HG02970 (cell line): ENCODE data around the gene HMGCS1.
"Not testable (repeated sequence)": the region's sequence is repeated elsewhere in the genome, so short reads cannot be mapped to it uniquely, and the experiment has no call there.

Experiments
- ATAC-seq: cut with Tn5 transposase; IDR thresholded peaks from one replicate; pipeline ENCODE4 v1.9.1; 2021; ENCODE audit warnings: mild to moderate bottlenecking, moderate library complexity, moderate number of reproducible peaks; ENCODE audit not compliant: unreplicated experiment, low FRiP score

The HMGCS1 gene

GRCh38 chr5:43313035-43313853, at the start of gene HMGCS1:
Gene HMGCS1 (minus strand): TSS chr5:43313412. CDS start chr5:43298965, 14,447 bp downstream.
- peak; percentile 93 for ATAC-seq

GRCh38 chr5:43358726-43359125, 45.5 kb upstream of the HMGCS1 start:
- no peak for ATAC-seq

GRCh38 chr5:43358301-43358700, 45.1 kb upstream of the HMGCS1 start:
- no peak for ATAC-seq

DNA sequence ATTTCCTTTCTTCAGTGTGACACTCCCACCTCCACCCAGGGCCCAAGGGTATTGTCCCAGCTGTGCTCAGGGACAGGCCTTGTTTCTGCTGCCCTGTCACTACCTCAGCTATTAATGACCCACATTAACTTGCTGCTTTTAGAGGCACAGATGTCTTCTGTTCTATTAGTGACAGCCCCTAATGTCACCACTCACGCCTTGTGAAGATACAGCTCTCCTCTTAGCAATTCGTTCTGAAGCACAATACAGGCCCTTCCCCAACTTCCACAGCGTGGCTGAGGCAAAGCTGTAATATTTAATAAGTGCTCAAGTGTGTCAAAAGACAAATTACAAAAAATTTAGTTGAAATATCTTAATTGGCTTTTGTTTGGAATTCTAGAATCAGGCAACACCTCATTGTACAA, 44.7 kb upstream of the HMGCS1 start:
- no peak for ATAC-seq

DNA sequence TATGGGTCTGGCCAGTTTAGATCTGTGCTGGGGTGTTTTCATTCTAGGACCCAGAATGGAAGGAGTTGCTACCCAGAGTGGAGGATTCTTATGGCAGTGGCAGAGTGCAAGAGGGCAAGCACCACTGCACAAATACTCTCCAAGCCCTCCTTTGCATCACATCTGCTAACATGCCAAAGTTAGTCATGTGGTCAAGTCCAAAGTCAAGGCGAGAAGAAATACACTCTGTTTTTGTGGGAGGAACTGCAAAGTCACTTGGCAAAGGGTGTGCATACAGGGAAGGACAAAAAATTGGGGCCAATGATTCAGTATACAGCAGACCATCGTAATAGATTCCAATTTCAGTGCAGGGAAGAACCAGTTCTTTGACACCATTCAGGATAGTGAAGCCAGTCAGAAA, 43.9 kb upstream of the HMGCS1 start:
- no peak for ATAC-seq

DNA sequence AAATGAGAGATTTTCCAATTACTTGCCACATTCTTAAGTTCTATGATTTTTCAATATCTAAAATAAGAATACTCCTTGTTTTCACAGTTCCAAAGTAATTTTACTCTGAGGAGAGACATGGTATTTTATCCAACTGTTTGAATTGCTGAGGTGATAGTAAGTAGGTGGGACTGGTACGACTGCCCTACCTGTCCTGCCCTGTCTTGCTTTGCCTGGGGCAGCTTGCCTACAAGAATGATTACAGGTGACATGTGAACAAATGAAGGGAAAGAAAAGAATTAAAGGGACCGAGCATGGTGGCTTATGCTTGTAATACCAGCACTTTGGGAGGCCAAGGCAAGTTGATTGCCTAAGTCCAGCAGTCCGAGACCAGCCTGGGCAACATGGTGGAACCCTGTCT, 41.6 kb upstream of the HMGCS1 start:
- ATAC-seq, result no peak

DNA sequence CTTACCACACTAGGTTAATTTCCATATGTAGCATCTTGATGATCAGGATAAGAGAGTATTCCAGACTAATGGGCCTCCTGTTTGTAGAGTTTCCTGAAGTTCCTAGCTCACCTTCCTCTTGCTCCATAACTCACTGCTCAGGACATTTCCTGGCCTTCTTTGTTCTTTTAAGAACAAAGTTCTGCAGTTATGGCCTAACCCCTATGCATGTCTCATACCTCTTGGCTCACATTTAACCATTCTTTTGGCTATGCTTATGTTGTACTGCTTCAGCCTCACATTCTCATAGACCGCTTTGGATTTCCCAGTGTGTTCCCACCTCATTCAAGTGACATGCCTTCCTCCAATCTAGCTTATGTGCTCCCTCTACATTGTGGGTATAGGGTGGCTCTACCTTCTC, 40.5 kb upstream of the HMGCS1 start:
- ATAC-seq, result no peak

GRCh38 chr5:43352915-43353314, 39.7 kb upstream of the HMGCS1 start:
- ATAC-seq, result no peak

GRCh38 chr5:43352131-43352530, 38.9 kb upstream of the HMGCS1 start:
- ATAC-seq, result no peak

DNA sequence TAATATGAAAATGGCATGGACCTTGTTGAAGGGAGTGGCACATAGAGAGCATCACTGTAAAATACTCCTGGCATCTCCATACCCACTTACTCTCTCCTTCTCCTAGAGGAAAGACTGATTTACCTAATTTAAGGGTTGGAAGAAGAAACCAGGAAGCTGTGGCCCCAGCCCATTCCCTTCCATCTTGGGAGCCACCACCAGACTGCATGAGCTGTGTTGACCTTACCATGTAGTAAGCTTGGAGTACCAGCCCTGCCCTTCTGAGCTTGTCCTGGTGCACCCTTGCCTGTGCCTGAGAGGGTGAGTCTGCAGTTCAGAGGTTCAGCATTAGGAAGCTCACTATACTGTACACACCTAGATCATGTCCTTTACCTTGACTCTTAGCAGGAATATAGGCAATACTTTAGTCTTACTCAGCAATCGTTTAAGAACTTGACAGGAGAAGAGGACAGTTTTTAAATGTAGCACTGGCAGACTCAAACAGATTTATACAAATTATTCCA, 35.7 kb upstream of the HMGCS1 start:
- no peak for ATAC-seq

GRCh38 chr5:43348207-43348606, 35.0 kb upstream of the HMGCS1 start:
- no peak for ATAC-seq

- ATAC-seq, result no peak
These were observed 25.6 kb upstream of the HMGCS1 start for GRCh38 chr5:43338862-43339261.

DNA sequence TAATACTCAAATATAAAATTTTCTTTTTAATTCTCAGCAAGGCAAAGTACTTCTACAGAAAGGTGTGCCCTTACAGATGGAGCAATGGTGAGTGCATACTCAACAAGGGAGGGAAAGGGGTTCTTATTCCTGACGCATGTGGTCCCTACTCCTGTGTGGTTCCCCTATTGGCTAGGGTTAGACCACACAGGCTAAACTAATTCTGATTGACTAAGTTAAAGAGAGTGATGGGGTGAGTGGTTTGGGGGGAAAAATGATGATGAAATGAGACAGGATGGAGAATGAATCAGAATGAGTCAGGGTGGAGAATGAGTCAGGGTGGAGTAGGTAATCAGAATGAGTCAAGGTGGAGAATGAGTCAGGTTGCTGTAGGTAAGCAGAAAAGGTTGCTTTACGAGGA, 22.9 kb upstream of the HMGCS1 start:
- ATAC-seq, result no peak

DNA sequence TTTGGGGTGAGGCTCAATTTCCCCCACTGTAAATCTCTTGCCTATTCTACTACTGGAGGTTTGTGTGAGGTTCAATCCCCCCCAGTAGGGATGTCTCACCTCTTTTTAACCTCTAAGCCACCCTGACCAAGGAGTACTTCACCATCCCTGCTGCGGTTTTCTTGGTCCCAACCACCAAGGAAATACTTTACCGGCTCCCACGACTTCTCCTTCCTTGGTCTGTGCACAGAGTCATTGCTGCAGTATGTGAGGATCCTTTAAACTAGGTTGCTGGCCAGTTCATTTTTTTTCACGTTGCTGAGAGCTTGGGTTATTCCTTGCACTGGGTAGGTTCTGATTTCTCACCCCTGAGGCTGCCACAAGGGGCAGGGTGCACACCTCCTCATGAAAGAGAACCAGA, 22.5 kb upstream of the HMGCS1 start:
- no peak for ATAC-seq

- no peak for ATAC-seq
These were observed 19.2 kb upstream of the HMGCS1 start for GRCh38 chr5:43332401-43332800.

GRCh38 chr5:43325624-43326023, 12.4 kb upstream of the HMGCS1 start:
- ATAC-seq, result not testable (repeated sequence)

- not testable (repeated sequence) for ATAC-seq
These were observed 10.3 kb upstream of the HMGCS1 start for GRCh38 chr5:43323488-43323887.

- ATAC-seq, result no peak
These were observed 7.6 kb upstream of the HMGCS1 start for GRCh38 chr5:43320846-43321245.

- ATAC-seq, result no peak
These were observed 3.2 kb upstream of the HMGCS1 start for GRCh38 chr5:43316421-43316820.

DNA sequence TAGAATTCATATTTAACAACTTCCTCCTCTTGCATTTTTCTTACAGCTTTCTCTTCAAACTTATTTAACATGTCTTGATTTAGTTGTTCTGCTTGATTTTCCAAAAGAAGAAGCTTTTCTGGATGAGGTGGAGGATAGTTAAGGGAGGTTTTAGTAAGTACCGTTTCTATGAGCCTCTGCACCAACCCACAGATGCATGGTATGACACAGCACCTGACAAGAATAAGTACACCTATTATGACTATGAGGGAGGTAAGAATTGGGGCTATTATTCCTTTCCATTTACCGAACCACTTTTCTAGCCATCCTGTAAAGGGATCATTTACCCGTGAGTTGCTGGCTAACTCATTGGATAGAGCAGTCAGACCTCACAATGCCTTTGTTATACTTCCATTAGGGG, 2.5 kb upstream of the HMGCS1 start:
- no peak for ATAC-seq

GRCh38 chr5:43315263-43315662, 2.1 kb upstream of the HMGCS1 start:
- no peak for ATAC-seq

DNA sequence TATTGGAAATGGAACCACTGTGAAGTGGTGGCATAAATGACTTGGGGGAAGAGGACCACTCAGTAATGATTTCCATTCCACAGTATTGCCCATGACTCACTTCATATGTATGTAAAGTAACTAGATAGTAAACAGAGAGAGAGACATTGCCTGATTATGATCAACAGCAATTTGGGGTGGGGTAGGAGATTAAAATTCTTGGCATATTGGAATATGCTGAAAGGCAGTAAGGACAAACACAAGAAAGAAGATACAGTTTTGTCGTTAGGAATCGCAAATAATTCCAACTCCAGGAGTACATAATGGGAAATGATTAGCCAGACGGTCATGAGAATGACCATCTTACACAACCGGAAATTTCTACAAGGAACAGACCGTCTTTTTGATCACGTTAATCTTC, 1.5 kb upstream of the HMGCS1 start:
- ATAC-seq, result no peak
